Activated effector memory CD4-positive, alpha-beta T cell treated with anti-CD3 and anti-CD28 coated beads, Interleukin-2, amount 50 U/mL, for 16 hours (primary cell): Measurements from ENCODE around the gene HCFC2.
A peak's percentile ranks its signal among the peaks of the same experiment; 100 is the strongest.
"Not testable (repeated sequence)": the region's sequence is repeated elsewhere in the genome, so short reads cannot be mapped to it uniquely, and the experiment has no call there.

Experiments
- DNase-seq: peaks from one replicate; pipeline ENCODE4 v3.0.0-alpha.2; 2020

The HCFC2 gene

DNA sequence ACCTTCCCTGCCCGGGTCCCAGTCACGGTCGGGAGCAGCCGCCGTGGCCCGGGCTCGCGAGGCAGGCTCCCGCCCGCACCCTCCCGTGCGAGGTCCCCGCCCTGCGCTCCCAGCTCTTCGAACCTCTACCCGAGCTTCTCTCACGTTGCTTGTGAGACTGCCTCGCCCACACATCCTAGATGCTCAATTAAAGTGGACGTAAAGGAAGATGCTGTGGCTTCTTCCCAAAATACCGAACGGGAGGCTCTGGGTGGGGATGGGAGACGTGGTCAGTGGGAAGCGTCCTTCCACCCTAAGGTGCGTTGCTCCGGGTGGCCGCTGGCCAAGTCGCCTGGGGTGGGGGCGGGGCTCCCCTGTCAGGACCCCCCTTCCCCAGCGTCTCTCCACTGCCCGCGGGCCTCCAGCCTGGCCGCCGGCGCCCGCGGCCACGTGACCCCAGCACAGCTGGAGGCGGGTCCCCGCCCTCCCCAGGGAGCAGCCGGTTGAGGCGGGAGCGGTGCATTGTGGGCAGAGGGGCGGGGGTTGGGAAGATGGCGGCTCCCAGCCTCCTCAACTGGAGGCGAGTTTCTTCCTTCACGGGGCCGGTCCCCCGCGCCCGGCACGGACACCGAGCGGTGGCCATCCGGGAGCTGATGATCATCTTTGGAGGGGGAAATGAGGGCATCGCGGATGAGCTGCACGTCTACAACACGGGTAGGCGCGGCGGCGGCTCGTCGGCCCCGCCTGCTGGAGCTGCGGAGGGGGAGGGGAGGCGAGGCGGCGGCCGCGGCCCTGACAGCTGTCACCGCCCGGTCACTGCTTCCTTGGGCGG is at the start of gene HCFC2:
Gene HCFC2 (plus strand): TSS at position 501 of the 811 bp plus-strand sequence. CDS start 30 bp downstream, at position 531.
- DNase-seq: peak; percentile 97

DNA sequence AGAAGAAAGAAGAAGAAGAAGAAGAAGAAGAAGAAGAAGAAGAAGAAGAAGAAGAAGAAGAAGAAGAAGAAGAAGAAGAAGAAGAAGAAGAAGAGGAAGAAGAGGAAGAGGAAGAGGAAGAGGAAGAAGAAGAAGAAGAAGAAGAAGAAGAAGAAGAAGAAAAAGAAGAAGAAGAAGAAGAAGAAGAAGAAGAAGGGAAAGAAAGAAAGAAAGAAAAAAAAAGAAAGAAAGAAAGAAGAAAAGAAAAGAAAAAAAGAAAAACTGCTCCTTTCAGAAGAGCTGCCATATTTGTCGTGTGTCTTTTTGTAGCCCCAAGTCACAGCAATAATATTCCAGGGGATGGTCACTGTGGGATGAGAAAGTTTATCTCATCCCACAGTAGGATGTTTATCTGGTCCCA is 42.5 kb upstream of the HCFC2 start:
- not testable (repeated sequence) for DNase-seq

DNA sequence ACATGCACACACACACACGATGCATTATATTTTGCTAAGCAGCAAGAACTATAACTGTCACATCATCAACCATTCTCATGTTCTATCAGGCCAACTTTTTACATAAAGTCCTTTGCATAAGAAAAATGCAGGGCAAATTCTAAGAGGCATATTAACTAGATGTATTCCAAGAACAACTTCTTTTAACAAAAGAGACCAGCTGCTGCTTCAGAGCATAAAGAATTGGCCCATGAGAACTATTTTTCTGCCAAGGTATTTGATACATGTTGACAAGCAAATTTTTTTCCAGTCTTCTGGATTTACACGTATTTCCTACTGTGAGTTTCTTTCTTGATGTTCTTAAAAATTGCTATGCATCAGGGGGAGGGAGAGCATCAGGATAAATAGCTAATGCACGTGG is 41.5 kb upstream of the HCFC2 start:
- DNase-seq: no peak

DNA sequence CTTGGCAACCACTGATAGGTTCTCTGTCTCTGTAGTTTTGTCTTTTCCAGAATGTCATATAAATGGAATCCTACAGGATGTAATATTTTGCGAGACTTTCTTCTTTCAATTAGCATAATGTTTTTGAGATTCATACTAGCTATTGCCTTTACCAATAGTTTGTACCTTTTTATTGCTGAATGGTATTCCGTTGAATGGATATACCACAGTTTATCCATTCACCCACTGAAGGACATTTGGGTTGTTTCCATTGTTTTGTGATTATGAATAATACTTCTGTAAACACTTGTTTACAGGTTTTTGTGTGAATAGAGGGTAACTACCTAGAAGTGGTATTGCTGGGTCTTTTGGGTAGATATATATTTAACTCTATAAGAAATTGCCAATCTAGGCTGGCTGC is 40.6 kb upstream of the HCFC2 start:
- no peak for DNase-seq

DNA sequence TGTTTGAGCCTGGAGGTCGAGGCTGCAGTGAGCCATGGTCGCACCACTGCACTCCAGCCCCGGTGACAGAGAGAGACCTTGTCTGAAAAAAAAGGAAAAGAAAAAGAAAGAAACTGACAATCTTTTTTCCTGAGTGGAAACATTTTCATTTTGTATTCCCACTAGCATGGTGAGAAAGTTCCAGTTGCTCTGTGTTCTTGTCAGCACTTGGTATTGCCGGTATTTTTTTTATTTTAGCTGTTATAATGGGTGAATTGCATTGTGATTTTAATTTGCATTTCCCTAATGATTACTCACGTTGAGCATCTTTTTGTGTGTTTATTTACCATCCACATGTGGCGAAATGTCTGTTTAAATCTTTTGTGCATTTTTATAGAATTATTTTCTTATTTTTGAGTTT is 40.0 kb upstream of the HCFC2 start:
- no peak for DNase-seq

DNA sequence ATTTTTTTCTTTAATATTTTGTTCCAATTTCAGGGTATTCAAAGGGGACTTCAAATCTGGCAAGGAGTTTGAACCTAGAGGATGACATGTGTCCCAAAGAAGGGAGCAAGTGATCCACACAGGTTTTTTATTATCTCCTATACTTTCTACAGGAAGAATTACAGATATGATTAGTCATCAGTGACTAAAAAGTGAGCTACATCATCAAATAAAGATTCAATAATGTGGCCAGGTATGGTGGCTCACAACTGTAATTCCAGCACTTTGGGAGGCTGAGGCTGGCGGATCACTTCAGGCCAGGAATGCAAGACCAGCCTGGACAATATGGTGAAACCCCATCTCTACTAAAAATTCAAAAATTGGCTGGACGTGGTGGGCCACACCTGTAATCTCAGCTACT is 38.6 kb upstream of the HCFC2 start:
- DNase-seq: no peak

DNA sequence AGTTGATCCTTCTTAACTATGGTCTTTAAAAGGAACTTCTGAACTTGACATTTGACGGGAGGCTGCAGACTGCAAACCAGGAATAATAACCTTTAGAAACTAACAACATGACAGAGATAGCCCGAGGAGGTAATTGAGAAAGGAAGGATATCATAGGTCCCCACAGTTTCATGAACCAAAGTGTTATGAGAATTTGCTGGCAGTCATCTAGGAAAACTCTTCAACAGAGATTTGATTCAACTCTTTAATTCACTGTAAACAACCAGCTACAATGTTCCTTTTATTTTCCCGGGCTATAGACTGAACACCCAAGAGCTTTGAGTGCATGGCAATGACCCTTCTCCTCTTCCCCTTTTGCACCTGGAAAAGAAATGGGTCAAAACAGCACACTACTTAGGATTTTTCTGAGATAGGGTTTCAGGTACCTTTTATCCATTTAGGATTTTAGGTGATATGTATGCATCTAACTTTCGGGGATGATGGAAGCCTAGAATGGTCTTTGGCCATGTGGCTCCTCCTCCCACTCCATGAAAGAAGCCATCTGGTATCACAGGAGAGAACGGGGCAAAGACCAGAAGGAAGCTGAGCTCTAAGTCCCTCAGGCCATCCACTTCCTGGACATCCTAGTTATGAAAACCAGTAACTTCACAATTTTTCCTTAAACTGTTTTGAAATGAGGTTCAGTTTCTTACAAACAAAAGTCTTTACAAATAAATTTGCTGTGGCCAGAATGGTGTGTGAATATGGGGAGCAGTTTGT is 37.3 kb upstream of the HCFC2 start:
- DNase-seq: no peak

DNA sequence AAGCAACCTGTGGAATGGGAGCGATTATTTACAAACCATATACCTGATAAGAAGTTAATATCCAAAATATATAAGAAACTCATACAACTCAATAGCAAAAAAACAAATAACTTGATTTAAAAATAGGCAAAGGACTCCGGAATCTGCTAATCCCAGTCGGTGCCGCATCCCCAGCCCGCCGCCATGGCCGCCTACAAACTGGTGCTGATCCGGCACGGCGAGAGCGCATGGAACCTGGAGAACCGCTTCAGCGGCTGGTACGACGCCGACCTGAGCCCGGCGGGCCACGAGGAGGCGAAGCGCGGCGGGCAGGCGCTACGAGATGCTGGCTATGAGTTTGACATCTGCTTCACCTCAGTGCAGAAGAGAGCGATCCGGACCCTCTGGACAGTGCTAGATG is 33.7 kb upstream of the HCFC2 start:
- not testable (repeated sequence) for DNase-seq

DNA sequence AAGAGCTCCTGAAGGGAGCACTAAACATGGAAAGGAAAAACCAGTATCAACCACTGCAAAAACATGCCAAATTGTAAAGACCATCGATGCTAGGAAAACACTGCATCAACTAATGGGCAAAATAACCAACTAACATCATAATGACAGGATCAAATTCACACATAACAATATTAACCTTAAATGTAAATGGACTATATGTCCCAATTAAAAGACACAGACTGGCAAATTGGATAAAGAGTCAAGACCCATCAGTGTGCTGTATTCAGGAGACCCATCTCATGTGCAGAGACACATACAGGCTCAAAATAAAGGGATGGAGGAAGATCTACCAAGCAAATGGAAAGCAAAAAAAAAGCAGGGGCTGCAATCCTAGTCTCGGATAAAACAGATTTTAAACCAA is 28.2 kb upstream of the HCFC2 start:
- DNase-seq: not testable (repeated sequence)

DNA sequence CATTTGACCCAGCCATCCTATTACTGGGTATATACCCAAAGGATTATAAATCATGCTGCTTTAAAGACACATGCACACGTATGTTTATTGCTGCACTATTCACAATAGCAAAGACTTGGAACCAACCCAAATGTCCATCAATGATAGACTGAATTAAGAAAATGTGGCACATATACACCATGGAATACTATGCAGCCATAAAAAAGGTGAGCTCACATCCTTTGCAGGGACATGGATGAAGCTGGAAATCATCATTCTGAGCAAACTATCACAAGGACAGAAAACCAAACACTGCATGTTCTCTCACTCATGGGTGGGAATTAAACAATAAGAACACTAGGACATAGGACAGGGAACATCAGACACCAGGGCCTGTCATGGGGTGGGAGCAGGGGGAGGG is 24.6 kb upstream of the HCFC2 start:
- DNase-seq: not testable (repeated sequence)

DNA sequence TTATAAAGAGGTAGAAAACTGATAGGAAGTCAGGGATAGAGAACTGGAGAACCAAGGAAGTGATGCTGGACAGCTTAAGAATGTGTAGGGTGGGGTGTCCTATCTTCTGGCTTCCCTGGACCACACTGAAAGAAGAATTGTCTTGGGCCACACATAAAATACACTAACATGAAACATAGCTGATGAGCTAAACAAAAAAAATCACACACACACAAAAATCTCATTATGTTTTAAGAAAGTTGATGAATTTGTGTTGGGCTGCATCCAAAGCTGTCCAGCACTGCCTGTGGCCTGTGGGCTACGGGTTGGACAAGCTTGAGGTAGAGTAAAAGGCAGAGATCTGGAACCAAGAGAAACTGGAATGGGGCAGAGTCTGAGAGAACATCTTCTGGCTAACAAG is 21.8 kb upstream of the HCFC2 start:
- DNase-seq: no peak

DNA sequence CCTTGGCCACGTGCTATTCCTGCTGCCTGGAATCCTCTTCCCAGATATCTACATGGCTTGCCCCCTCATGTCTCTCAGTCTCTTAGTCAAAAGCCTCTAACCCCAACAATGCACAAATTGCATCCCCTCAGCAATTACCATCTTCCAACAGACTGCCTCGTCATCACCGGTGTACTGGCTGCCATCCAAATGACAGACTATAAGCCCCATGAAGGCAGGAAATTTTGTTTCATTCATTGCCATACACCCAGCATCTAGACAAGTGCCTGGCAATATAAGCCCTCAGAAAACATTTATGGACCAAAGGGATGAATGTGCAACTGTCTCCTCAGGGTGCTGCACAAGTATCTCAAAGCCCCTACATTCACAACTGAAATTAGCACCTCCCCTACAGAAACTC is 20.2 kb upstream of the HCFC2 start:
- no peak for DNase-seq

DNA sequence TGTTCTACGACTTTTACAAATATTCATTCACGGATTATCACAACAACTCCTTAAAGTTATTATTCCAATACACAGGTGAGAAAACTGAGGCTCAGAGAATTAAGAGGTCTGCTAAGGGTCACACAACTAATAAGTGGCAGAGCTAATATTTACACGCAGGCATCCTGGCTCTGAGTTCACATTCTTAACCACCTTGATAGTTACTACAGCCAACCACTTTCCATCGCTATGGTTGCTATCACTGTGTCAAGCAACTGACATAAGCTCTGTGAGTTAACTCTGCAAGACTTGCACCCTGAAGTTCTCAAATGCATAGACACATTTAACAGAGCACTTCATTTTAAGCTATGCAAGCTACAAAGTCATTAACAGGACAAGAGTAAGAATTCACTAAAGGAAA is 18.0 kb upstream of the HCFC2 start:
- DNase-seq: no peak

DNA sequence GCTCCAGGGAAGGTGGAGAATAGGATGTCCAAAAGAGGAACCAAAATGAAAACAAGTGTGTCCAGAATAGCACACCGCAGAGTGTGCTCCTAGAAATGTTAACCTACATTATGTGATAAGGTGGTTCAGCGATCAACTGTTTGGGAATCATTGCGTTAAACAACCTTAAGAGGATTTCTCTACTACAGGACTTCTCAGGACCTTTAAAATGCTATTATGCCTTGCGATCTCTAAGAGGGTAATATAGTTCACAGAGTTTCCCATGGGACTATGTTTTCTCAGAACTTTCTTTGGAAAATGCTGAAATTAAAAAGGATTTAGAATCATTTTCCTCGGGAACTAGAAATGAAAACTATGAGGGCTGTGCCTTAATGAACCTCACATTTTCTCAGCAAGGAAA is 16.2 kb upstream of the HCFC2 start:
- no peak for DNase-seq

DNA sequence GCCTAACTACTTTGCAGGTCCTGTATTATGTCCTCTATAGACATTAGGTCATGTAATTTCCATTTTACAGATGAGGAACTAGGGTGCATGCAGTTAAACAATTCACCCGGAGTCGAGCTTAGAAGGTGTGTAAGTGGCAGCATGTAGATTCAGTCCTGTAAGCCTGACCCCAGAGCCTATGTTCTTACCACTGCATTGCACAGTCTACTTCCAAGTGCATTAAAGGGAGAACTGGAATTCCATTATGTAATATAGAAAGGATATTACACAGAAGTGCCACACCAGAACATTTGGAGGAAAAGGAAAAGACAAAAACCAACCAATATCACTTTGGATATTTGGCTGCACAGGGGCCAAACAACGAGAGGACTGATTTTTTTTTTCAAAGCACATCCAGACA is 15.5 kb upstream of the HCFC2 start:
- no peak for DNase-seq

DNA sequence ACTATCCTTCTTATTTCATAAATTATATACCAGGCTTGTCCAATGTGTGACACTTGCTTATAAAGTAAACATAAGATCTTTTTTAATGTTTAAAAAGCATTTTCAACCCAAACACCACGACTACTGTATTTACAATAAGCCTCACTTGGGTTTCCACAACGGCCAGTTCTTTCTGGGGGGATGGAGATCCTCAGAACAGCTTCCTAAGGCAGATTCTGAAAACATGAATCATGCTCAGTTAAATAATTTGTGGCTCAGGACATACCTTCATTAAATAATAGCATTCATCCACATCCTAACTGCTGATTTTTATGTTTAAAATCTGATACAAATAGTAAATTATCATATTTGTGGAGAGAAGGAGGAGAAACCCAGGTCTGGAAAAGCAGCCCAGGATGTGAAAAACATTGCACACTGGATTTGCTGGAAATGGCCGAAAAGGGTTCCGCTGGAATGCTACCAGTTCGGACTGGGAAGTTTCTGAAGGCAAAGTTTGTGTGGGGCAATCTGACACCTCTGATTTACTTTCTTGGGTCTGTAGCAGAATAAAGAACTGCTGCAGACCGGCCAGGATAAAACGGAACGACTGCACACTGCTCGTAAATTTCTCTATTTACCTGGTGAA is 14.9 kb upstream of the HCFC2 start:
- DNase-seq: no peak

DNA sequence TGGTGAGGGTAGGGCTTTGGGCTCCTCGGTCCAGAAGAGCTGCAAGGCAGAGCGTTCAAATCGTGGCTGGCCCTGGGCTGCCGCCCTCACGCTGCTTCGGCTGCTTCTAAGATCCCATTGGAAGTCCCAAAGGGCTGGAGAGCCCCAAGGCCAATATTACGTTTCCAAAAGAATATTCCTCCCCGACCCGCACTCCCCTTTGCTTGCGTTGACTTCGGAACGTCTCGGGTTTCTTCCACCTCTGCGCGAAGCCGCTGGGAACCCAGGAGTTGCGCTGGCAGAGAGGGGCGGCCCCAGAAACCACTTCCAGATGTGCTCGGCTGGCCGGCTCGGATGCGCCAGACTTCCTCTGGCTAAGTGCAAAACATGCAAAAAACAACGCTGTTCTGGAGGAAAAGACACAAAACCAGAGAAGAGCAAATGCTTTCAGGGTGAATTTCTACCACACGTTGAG is 14.4 kb upstream of the HCFC2 start, which contains the start of gene GLT8D2:
Gene GLT8D2 (minus strand): TSS at position 285 of the 454 bp plus-strand sequence. CDS start 30,539 bp downstream, outside the sequence.
- no peak for DNase-seq

DNA sequence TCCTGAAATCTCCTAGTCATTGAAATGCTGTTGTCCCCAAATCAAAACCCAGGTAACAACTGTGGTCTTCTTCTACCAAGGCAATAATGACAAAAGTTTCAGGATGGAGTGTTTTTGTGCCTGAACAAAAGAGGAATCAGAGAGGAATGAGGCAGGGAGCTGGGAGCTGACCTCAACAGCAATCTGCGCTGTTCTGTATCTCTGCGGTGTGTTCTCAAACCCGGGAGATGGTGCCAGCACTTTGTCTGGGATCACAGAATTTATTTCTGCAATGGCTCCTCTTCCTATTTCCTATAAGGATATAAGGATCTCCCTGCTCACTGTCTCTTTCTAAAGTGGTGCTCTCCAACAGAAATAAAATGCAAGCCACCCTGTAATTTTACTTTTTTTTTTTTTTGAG is 13.9 kb upstream of the HCFC2 start:
- no peak for DNase-seq

DNA sequence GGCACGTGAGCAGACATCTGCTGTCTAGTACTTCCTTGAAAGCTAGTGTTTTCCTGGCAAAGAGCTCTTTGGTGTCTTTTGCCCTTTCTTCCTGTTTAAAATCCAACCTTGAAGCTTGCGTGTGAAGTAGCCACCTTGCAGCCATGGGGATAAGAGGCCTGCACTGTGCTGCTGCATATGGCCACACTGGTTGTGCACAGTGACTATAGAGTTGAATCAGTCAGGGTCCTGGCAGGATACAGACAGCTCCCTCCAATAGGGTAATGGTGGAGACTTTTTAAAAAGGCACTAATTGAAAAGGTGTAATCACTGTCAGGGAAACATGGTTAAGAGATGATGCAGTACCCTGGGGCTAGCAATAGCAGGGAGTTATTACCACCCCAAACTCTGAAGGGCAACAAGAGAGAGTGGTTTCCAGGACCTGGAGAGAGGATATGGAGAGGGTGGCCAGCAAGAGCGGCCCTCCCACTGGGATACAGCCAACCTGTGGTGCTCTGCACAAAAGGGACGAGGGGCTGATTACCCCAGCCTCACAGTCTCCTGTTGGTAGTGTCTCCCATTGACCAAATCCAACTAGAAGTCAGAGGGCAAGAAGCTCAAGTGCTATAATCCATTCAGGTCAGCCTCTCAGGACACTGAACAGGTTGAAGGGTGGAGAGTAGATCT is 9.5 kb upstream of the HCFC2 start:
- no peak for DNase-seq

DNA sequence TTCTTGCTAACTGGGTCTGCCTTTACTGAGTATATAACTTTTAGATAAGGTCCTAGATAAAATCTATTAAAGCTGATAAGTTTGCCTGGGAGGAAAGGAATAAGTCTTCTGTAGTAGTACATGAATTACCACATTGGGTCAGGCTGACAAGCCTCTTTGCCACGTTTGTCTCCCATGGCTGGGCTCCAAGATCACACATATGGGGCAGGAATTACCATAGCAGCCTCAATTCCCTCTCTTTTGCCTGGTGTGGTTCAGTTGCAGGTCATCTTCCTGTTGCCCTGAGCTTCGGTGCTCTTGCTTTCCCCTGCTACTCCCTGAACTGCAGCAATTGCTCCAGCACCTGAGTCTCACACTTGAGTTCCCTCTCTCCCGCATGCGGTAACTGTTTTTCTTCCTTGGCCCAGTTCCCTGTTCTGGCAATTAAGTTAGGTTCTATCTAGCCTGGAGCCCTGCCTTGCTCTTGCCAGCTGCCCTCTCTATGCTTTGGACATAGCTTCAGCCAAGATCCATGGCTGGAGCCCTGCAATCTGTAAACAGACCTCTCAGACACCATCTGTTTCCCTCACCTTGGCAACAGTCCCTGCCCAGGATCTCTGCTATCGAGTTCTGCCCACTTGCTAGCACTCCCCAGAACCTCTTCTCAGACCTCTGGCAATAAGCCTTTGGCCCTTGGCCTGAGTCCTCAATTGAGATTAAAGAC is 8.5 kb upstream of the HCFC2 start:
- DNase-seq: no peak

DNA sequence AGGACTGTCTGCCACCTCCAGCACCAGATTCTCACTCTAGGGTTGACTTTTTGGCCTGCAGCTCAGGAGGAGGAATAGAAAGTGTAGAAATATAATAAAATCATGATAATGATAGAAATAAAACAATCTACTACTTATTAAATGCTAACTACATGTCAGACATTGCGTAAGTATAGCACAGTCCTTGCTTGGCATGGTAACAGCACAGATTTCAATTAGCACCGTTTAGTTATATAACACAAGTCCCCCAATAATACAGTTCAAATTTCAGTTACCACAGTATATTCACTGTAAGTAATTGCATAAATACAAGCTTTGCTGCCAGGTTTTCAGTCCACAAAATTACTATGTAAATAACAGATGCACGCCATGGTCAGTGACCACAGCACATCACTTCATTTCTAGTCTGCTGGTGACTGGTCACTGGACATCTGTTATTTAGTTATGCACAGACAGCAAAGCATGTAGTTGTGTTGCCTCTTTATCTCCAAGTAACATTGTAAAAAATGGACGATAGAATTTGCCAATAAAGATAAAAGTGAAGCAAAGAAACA is 7.8 kb upstream of the HCFC2 start:
- DNase-seq: no peak

DNA sequence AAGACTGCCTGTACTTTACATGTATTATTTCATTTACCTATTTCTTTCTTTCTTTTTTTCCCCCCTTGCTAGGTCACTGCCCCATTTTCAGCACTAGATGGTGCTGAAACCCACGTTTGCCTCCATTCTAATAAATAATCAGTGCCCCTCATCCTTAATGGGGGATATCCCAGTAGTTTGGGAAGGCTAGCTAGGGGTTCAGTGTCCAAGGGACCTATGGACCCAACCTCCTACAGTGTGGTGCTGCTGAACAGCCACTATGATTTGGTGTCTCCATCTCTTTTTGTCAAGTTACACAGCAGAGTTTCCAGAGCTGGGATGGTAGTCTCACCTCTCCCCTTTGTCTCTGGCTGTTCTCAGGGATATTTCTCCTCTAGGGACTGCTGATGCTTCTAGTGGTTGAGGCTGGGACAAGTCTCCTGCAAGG is 6.5 kb upstream of the HCFC2 start:
- no peak for DNase-seq
